ENCODE data around the gene ZBTB5.

The ZBTB5 gene

GRCh38 chr9:37464006-37464405 lies 1.2 kb downstream of the ZBTB5 start:
- H3K27ac ChIP-seq: no peak overlapping the region
- H3K4me1 ChIP-seq (ENCODE audit: control insufficient read depth in 1 of 2, insufficient read depth in 1 of 2, low read depth in 1 of 2, low read length in 1 of 2): peaks cover 21 to 23% of the 10 kb centered on the region in 2 experiments
- H3K36me3 ChIP-seq: no peaks in the 10 kb centered on the region
- peaks cover 6% of the 10 kb centered on the region for H3K27me3 ChIP-seq
- peak overlapping the region in 1 of 2 experiments; percentile 93 for H3K4me3 ChIP-seq (ENCODE audit: low read depth in 1 of 2, low read length in 1 of 2)
- no peaks in the 10 kb centered on the region for H3K9me3 ChIP-seq
- TF ChIP-seq, protein P1, sequence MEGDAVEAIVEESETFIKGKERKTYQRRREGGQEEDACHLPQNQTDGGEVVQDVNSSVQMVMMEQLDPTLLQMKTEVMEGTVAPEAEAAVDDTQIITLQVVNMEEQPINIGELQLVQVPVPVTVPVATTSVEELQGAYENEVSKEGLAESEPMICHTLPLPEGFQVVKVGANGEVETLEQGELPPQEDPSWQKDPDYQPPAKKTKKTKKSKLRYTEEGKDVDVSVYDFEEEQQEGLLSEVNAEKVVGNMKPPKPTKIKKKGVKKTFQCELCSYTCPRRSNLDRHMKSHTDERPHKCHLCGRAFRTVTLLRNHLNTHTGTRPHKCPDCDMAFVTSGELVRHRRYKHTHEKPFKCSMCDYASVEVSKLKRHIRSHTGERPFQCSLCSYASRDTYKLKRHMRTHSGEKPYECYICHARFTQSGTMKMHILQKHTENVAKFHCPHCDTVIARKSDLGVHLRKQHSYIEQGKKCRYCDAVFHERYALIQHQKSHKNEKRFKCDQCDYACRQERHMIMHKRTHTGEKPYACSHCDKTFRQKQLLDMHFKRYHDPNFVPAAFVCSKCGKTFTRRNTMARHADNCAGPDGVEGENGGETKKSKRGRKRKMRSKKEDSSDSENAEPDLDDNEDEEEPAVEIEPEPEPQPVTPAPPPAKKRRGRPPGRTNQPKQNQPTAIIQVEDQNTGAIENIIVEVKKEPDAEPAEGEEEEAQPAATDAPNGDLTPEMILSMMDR (IDR thresholded peaks at IDR 0.05): no peak

GRCh38 chr9:37456817-37457216 lies 8.4 kb downstream of the ZBTB5 start:
- H3K36me3 ChIP-seq: no peaks in the 10 kb centered on the region
- no peak overlapping the region for H3K4me3 ChIP-seq (ENCODE audit: low read depth in 1 of 2, low read length in 1 of 2)
- H3K9me3 ChIP-seq: no peaks in the 10 kb centered on the region
- TF ChIP-seq, protein P1 (IDR thresholded peaks at IDR 0.05): no peak
- no peak overlapping the region for H3K27ac ChIP-seq
- H3K4me1 ChIP-seq (ENCODE audit: control insufficient read depth in 1 of 2, insufficient read depth in 1 of 2, low read depth in 1 of 2, low read length in 1 of 2): no peaks in the 10 kb centered on the region
- H3K27me3 ChIP-seq: no peaks in the 10 kb centered on the region

DNA sequence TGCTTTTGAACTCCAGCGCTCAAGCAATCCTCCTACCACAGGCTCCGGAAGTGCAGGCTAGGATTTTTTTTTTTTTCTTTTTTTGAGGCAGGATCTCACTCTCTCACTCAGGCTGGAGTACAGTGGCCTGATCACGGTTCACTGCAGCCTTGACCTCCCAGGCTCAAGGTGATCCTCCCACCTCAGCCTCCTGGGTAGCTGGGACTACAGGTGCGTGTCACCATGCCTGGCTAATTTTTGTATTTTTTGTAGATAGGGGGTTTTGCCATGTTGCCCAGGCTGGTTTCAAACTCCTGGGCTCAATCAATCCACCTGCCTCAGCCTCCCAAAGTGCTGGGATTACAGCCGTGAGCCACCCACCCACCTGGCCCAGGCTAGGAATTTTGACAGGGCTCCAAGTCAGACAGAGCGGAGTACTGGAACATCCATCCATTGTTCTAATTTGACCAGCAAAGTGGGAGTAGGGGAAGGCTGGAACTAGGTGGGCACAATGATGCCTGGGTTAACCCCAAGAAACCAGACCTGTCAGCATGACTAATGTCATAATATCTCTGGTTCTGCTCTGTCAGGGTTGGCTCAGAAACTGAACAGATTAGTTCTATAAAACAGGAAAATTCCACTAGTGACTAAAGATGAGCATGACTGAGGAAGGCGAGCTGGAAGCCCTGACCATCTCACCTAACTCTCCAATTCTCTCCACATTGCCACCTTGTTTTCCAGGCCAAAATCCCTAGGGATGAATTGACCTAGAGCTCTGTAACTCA lies 9.2 kb downstream of the ZBTB5 start:
- Histone ChIP-seq H3K4me1 (ENCODE audit: control insufficient read depth in 1 of 2, insufficient read depth in 1 of 2, low read depth in 1 of 2, low read length in 1 of 2) (no peaks in the 10 kb centered on the region), H3K27me3 (no peaks in the 10 kb centered on the region), H3K36me3 (no peaks in the 10 kb centered on the region), H3K27ac (no peak overlapping the region), H3K9me3 (no peaks in the 10 kb centered on the region), H3K4me3 (ENCODE audit: low read depth in 1 of 2, low read length in 1 of 2) (no peak overlapping the region)
- TF ChIP-seq, protein P1 (IDR thresholded peaks at IDR 0.05): no peak

DNA sequence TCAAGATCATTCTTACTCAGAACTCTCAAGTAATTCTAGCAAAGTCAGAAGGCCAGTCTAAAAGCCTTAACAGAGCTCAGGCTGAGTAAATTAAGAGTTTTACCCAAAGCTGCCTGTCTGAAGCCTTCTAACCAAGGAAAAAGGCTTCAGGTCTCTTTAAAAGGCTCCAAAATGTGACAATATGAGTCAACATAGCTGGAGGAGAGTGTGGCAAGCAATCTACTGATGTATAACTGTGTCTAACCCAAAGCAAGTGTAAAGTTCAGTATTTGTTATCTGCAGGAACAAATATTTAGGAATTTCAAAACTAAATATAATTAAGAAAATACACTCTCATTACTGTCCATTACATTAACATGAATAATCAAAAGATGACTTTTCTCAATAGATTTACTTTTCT lies 11.0 kb downstream of the ZBTB5 start:
- no peaks in the 10 kb centered on the region for H3K36me3 ChIP-seq
- no peaks in the 10 kb centered on the region for H3K4me1 ChIP-seq (ENCODE audit: control insufficient read depth in 1 of 2, insufficient read depth in 1 of 2, low read depth in 1 of 2, low read length in 1 of 2)
- H3K4me3 ChIP-seq (ENCODE audit: low read depth in 1 of 2, low read length in 1 of 2): no peak overlapping the region
- H3K9me3 ChIP-seq: no peaks in the 10 kb centered on the region
- no peak overlapping the region for H3K27ac ChIP-seq
- no peaks in the 10 kb centered on the region for H3K27me3 ChIP-seq
- TF ChIP-seq, protein P1 (IDR thresholded peaks at IDR 0.05): no peak

GRCh38 chr9:37453827-37454226 lies 11.4 kb downstream of the ZBTB5 start:
- no peak overlapping the region for H3K4me3 ChIP-seq (ENCODE audit: low read depth in 1 of 2, low read length in 1 of 2)
- TF ChIP-seq, protein P1 (IDR thresholded peaks at IDR 0.05): no peak

More at GRCh38 chr9:37453827-37454226, 11.4 kb downstream of the ZBTB5 start:
- Histone ChIP-seq H3K27ac (no peak overlapping the region), H3K36me3 (no peaks in the 10 kb centered on the region), H3K4me1 (ENCODE audit: control insufficient read depth in 1 of 2, insufficient read depth in 1 of 2, low read depth in 1 of 2, low read length in 1 of 2) (no peaks in the 10 kb centered on the region), H3K9me3 (no peaks in the 10 kb centered on the region), H3K27me3 (no peaks in the 10 kb centered on the region)

All from neutrophil (primary cell).